Measurements from ENCODE around the gene TLCD3A.
"Not testable (repeated sequence)": the region's sequence is repeated elsewhere in the genome, so short reads cannot be mapped to it uniquely, and the experiment has no call there.

TLCD3A gene

DNA sequence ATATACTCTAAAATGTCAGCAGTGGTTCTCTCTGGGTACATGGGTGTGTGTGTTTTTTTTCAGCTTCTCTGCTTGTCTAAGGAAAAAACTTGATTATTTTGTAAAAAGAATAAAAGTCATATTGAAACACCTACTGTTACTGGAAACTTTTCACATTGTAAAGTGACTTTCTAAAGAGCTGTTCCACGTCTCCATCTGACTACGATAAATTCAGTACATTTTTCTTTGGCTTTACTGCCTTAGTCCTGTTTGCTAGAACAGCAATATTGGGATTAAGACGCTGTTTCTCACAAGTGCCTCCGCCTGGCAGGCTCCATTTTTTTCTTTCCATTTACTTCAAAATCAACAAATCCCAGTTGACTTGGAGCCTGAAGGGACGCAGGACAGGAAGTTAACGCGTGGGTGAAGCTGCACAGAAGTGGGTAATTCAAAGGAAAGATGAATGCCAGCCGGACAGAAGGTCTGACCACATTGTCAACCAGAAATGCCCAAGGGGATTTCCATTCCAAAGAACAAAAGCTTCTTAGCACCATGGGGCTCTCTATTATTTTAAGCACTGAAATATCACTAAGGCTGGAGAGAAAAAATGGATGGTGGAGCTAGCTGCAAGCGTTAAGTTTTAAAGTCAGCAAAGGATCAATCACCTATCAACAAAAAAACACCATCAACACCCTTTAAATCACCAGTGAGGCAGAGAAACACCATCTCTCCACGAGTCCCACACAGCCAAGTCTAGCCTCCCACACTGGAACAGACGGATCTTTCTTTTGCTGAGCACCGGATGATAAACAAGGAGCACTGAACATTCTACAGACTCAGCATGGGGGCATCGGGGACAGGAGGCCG lies 41.3 kb downstream of the TLCD3A start:
- no peak overlapping the region for H3K4me3 ChIP-seq (ENCODE audit: low read length)
- no peak for DNase-seq (ENCODE audit: low read depth, low spot score)

DNA sequence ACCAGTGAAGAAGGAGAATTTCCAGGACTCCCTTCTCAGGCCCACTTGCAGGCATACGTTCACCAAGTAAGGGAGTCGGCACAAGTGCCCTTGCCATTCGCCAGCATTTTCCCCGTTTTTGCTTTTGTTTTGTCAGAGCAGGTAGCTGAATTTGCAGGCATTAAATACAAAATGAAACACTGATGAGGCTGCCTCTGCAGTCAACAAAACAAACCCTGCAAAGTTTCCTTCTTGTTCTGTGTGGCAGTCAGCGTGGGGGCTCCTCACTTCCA lies 41.9 kb downstream of the TLCD3A start:
- DNase-seq (ENCODE audit: low read depth, low spot score) = no peak
- no peak overlapping the region for H3K4me3 ChIP-seq (ENCODE audit: low read length)

DNA sequence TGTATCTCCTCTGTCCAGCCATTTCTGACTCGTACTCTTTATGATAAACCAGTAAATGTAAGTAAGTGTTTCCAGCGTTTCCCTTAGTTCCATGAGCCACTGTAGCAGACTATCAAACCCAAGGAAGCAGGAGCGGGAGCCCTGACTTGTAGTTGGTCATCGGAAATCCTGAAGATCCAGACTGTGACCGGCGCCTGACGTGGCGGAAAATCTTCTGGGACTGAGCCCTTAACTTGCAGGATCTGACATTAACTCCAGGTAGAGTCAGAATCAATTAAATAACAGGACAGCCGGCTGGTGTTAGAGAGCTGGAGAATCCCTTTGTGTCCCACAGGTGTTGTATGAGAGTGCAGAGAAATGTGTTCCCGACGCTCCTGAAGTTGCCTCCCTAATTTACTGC lies 45.7 kb downstream of the TLCD3A start:
- DNase-seq (ENCODE audit: low read depth, low spot score) = no peak
- no peak overlapping the region for H3K4me3 ChIP-seq (ENCODE audit: low read length)

DNA sequence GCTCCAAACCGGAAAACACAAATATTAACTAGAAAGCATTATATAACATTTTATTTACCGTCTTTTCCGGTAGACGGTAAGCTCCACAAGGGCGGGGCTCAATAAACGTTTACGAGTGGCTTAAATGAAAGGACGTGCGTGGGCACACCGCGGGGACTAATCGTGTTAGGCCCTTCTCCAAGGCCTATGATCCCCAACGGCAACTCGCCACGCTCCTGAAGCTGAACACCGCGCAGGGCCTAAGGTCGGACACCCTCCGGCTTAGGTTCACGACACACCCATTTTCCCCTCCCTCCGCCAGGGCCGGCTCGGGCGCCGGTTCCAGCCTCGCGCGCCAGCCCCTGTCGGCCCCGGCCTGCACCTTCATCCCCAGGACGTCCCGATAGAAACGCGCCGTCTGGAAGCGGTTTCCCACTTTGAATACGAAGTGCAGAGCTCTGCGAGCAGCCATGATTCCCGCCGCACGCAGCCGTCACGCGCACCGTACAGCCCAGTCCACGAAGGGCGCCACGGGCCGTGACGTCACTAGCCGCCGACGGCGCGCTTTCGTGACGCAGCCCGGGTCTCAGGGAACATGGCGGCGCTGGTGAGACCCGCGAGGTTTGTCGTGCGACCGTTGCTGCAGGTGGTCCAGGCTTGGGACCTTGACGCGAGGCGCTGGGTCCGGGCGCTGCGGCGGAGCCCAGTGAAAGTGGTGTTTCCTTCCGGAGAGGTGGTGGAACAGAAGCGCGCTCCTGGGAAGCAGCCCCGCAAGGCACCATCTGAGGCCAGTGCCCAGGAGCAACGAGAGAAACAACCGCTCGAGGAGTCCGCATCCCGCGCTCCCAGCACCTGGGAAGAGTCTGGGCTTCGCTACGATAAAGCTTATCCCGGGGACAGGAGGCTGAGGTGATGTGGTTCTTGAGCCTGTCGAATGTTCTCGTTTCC lies 49.7 kb downstream of the TLCD3A start, which contains the start of the genes GLOD4 and MRM3:
TSS of gene GLOD4 (minus strand) at position 476 of the 927 bp plus-strand sequence. CDS start at position 451, 25 bp downstream.
TSS of gene MRM3 (plus strand) at position 549 of the 927 bp plus-strand sequence. CDS start at position 575, 26 bp downstream.
- peak; percentile 86 for DNase-seq (ENCODE audit: low read depth, low spot score)
- peak within 1 kb of the TSS; percentile 100 for H3K4me3 ChIP-seq (ENCODE audit: low read length)

DNA sequence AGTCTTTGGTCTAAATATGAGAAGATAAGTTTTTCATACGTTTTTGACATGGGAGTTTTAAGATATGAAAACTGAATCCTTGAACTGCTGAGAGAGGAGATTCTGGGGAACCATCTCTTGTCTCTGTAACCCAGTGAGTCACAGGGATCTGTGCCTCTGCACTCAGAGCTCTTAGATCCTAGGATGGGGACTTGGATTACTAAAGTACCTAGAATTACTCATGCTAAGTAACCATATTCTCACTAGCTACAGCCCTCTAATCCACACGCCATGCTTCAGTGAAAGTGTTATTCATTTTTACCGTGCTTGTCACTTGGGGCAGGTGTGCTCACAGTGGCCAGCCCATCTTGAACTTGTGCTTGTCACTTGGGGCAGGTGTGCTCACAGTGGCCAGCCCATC lies 51.7 kb downstream of the TLCD3A start:
- H3K4me3 ChIP-seq (ENCODE audit: low read length) = no peak overlapping the region
- DNase-seq (ENCODE audit: low read depth, low spot score) = no peak

DNA sequence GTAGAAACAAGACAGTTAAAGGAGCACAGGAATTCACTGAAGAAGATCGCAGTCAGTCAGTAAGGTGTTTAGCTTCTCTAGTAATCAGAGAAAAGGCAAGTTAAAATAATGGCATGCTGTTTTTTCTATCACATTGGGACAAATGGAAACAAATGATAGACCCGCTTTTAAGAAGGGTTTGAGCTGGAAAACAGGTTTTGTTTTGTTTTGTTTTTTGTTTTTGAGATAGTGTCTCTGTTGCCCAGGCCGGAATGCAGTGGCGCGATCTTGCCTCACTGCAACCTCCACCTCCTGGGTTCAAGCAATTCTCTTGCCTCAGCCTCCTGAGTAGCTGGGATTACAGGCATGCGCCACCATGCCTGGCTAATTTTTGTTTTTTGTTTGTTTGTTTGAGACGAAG lies 53.5 kb downstream of the TLCD3A start:
- H3K4me3 ChIP-seq (ENCODE audit: low read length); DNase-seq (ENCODE audit: low read depth, low spot score): not testable (repeated sequence)

DNA sequence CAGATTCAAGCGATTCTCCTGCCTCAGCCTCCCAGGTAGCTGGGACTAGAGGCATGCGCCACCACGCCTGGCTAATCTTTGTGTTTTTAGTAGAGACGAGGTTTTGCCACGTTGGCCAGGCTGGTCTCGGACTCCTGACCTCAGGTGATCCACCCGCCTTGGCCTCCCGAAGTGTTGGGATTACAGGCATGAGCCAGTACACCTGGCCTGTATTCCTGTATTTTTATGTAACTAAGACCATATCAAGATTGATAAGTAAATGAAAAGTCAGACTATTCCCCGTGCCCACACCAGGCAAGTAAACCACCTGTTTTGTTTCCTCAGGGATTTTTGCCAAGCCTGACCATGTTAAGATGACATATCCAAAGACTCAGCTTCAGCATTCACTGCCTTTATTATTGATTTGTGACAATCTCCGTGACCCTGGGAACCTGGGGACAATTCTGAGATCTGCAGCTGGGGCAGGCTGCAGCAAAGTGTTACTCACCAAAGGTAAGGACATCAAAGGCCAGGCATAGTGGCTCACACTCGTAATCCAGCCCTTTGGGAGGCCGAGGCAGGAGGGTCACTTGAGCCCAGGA lies 55.3 kb downstream of the TLCD3A start:
- no peak overlapping the region for H3K4me3 ChIP-seq (ENCODE audit: low read length)
- DNase-seq (ENCODE audit: low read depth, low spot score) = no peak

DNA sequence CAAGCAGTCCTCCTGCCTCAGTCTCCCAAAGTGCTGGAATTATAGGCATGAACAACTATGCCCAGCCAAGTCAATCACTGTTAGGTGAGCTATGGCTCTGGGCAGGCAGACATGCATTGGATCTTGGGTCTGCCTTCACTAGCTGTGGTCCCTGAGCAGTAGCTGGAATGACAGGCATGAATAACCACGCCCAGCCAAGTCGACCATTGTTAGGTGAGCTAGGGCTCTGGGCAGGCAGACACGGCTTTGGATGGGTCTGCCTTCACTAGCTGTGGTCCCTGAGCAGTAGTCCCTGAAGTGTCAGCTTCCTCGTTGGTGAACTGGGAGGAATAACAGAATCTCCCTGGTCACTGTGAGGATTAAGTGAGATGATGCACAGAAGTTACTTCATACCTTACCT lies 56.2 kb downstream of the TLCD3A start:
- no peak for DNase-seq (ENCODE audit: low read depth, low spot score)
- no peak overlapping the region for H3K4me3 ChIP-seq (ENCODE audit: low read length)

DNA sequence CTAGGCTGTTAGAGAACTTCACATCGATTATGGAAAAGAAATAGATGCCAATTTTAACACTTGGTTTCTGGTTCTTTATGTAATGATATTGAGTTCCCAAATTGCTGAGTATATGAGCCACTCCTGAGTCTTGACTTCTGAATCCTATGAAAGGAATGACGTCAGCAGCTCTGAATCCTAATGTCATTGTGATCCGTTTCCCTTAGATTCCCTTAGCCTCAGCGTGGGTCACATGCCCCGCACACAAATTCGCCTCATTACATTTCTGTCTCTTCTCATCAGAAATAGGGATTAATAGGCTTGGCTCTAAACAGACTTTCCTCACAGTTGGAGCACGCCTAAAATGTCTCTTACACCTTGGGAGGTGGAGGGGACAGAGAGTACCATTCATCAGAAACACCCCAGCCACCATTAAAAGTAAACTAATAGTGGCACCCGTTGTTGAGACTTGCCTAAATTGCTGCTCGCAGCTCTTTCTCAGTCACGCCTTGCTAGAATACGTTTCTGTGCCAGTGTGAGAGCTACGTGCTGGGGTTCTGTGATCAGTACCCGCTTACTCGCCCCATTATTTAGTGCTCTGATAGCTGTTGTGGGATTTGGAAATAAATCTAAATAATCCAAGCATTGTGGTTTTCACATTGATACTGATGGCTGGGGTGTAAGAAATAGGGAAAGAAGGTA lies 56.9 kb downstream of the TLCD3A start:
- DNase-seq (ENCODE audit: low read depth, low spot score) = no peak
- H3K4me3 ChIP-seq (ENCODE audit: low read length) = no peak overlapping the region

DNA sequence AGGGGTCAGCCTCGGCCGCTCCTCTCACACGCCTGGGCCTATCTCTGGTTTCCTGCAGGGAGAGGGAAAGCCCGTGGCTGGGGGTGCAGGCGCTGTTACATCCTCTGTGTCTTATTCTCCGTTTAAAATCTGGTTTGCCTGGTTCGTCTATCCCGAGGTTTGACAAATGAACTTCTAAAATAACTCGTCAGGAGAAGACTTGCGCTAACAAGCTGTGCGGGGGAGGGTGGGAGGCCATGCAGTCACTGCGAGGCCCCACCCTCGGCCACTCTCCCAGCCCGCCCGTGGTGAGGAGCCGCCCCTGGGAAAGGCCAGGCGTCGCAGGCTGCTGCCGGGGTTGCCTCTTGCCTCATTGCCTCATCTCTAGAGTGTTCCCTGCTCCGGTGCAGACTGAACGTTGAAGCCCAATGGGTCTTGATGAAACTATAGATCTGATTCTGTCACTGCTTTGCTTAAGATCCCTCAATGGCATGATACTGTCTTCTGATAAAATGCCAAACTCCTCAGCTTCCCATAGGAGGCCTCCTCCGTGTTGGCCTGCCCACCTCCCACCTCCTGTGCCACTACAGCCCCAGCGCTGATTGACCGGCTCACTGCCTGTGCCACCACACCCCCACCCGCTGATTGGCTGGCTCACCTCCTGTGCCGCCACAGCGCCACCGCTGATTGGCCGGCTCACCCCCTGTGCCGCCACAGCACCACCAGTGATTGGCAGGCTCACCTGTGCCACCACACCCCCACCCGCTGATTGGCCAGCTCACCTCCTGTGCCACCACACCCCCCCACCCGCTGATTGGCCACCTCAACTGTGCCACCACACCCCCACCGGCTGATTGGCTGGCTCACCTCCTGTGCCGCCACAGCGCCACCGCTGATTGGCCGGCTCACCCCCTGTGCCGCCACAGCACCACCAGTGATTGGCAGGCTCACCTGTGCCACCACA lies 57.8 kb downstream of the TLCD3A start:
- H3K4me3 ChIP-seq (ENCODE audit: low read length); DNase-seq (ENCODE audit: low read depth, low spot score): not testable (repeated sequence)

DNA sequence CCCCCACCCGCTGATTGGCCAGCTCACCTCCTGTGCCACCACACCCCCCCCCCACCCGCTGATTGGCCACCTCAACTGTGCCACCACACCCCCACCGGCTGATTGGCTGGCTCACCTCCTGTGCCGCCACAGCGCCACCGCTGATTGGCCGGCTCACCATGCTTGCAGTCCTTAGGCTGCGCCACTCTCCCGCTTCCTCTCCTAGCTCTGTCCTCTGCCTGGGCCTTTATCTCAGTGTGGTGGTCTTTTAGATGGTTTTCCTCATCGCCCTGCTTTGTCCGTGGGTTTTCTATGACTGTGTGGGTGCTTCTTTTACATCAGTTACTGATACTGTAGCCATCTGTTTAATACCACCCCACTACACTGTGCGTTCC lies 58.5 kb downstream of the TLCD3A start:
- H3K4me3 ChIP-seq (ENCODE audit: low read length); DNase-seq (ENCODE audit: low read depth, low spot score): not testable (repeated sequence)

DNA sequence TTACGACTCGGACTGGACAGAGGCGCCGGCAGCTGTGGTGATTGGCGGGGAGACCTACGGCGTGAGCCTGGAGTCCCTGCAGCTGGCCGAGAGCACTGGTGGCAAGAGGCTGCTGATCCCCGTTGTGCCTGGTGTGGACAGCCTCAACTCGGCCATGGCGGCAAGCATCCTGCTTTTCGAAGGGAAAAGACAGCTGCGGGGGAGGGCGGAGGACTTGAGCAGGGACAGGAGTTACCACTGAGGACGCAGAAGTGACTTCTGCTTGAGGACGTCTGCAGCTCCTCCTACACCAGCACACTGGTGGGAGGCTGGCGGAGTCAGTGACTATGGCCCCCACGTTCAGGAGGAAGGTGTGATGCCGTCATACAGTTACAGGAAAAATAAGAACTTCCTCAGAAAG lies 59.4 kb downstream of the TLCD3A start:
- H3K4me3 ChIP-seq (ENCODE audit: low read length) = no peak overlapping the region
- DNase-seq (ENCODE audit: low read depth, low spot score) = no peak

DNA sequence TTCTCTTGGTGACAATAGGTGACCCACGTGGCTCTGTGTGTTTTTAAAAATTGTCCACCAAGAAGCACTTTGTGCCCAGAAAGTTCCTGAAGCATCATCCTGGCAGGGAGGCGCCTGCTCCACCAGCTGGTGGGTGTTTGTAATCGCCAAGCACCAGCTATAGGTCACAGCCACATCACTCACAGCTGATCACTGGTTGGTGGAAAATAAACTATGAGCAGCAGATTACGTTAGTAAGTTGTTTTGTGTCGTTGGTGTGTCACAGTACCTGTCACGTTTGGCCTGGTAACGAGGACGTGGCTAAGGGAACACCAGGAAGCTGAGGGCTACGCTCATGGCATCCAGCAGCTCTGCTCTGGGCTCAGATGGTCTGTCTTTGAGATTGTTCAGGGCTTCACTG lies 59.9 kb downstream of the TLCD3A start:
- no peak for DNase-seq (ENCODE audit: low read depth, low spot score)
- H3K4me3 ChIP-seq (ENCODE audit: low read length) = no peak overlapping the region
